GM12874 (cell line): ENCODE measurements around the gene GRM7.

Experiments
- CTCF ChIP-seq: IDR thresholded peaks from 2 replicates; pipeline ENCODE4 v1.5.1; 2011; ENCODE audit warnings: low read depth, mild to moderate bottlenecking, control low read depth, low read length, moderate library complexity; ENCODE audit not compliant: insufficient read depth

Gene GRM7

DNA sequence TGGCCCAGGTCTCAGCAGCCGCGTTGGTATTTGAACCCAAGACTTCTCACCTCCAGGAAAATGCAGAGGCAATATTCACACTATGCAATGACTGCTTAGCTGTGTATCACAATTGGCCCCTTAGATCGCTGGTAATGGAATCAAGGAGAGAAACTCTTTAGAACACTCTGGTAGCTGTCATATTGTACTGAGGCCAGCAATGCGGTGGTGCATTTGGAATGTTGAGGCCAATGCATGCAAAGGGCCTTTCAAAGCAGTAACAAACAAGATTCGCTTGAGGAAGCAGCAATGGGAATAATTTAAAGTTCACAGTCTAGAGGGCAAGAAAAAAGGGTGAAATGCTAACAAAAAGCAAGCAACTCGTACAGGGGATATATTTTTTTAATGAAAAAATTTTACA is 764.1 kb downstream of the GRM7 start:
- TF ChIP-seq CTCF, result no peak

DNA sequence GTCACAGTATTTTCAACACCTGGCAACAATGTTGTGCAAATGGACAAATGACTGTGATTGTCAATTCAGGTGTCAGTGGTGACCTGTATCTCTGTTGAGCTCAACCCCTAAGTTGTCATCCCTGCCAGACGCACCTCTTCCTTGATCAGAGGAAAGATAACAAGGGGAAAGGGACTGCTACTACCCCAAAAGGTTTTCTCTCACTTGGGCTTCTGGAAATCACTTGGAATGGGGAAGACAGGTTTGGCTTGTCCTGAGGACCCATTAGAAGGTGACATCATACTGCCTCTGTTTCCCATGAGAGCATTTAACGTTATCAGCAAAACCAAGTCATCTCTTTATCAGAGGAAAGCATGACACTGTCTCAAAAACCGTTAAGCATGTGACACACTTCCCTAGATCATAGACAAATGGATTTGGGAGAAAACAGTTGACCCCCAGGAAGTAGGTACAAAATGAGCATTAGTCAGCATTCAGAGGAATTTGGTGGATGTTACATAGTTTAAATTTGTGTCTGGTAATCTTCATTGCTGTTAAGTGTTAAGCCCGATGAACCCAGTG is 769.5 kb downstream of the GRM7 start:
- no peak for TF ChIP-seq CTCF

GRCh38 chr3:7630925-7631324 is 770.0 kb downstream of the GRM7 start:
- no peak for TF ChIP-seq CTCF

- no peak for TF ChIP-seq CTCF
Measured at GRCh38 chr3:7632305-7632704, 771.4 kb downstream of the GRM7 start.

- TF ChIP-seq CTCF, result no peak
Measured at GRCh38 chr3:7637694-7638093, 776.8 kb downstream of the GRM7 start.

DNA sequence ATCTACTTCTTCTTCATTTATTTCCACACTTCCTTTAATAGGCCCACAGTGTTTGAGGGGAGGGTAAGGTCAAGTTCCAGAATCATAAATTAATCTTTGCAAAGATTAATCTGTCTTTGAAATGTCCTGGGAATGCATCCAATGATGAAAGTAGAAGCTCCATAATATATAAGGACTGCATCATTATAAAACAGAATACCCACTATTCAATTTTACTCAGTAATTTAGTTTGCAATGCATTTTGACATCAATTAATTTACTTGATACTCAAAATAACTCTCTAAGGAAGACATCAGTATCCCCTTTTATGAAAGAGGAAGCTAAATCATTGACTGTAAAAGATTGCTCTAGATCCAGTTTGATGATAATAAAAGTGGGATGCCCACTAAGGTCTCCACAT is 777.2 kb downstream of the GRM7 start:
- no peak for TF ChIP-seq CTCF

DNA sequence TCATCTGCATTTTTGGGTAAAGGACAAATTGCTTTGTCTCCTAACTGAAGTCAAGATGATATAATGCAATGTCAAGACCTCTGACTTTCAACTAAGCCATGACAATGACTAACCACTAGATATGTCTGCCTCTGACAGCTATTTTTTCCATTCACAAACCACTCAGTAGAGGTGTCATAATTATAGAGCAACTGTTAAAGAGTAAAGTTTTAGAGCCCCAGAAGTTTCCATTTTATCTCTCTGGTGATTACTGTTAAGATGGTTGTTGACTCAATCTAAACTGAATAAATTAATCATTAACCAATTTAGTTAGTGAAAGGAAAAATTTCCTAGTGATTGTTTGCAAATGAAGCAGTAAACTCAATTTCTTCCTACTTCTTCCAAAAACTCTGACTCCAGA is 779.9 kb downstream of the GRM7 start:
- TF ChIP-seq CTCF, result no peak
